Esophagus squamous epithelium (tissue), 5 donors: ENCODE measurements around the gene TNFRSF14. TPM values are rescaled to one million over a fixed set of nuclear protein-coding genes. Genes with fewer than 3 reads are reported as not detected.

Source experiments
- DNase-seq: peaks from one replicate; lab custom pipeline; 2025; lab: John Stamatoyannopoulos, UW
- H3K27ac ChIP-seq, 4 donors: fragments of 200-600 bp; sonication (generic); one replicate each; pipeline ENCODE4 v1.5.1; 2016 to 2019; ENCODE audit warnings: mild to moderate bottlenecking in 1 of 4
- H3K27me3 ChIP-seq, 4 donors: fragments of 200-600 bp; sonication (generic); 1 replicate in 3 of 4; 2 replicates in 1 of 4; pipeline versions ENCODE4 v1.5.1 to v1.6.0; 2017 to 2021; ENCODE audit warnings: antibody characterized with exemption in 1 of 4
- H3K36me3 ChIP-seq, 3 donors: fragments of 200-600 bp; sonication (generic); one replicate each; pipeline ENCODE4 v1.5.1; 2016 to 2019
- H3K4me1 ChIP-seq, 3 donors: fragments of 200-600 bp; sonication (generic); one replicate each; pipeline ENCODE4 v1.5.1; 2017 to 2019
- H3K4me3 ChIP-seq, 4 donors: fragments of 200-600 bp; sonication (generic); 1 replicate in 3 of 4; 2 replicates in 1 of 4; pipeline ENCODE4 v1.5.1; 2016 to 2019; ENCODE audit warnings: mild to moderate bottlenecking in 2 of 4, moderate library complexity in 1 of 4
- H3K9me3 ChIP-seq, 3 donors: fragments of 200-600 bp; sonication (generic); one replicate each; pipeline ENCODE4 v1.5.1; 2016 to 2019
- CTCF ChIP-seq, 6 experiments: fragments of 450-650 bp in 4 of 6; fragments of 200-600 bp in 2 of 6; sonication (generic) in 2 of 6; IDR thresholded peaks; one replicate each; pipeline ENCODE4 v1.5.1; 2016 to 2019; ENCODE audit warnings: antibody characterized with exemption in 6 of 6, mild to moderate bottlenecking in 4 of 6, moderate library complexity in 4 of 6
- POLR2A ChIP-seq, 4 donors: fragments of 450-650 bp; IDR thresholded peaks; one replicate each; pipeline ENCODE4 v1.6.1; 2017; ENCODE audit warnings: antibody characterized with exemption in 4 of 4, mild to moderate bottlenecking in 4 of 4, moderate library complexity in 3 of 4
- whole genome bisulfite sequencing, 2 donors: methylation state at CpG; one replicate each; pipeline ENCODE4 v1.1.5; 2018; 5-methylcytosine and 5-hydroxymethylcytosine counted together
- intact Hi-C: fragments of 100-400 bp; cut with DNase I; formaldehyde crosslinking; loops from one replicate; pipeline ENCODE4 v1.15.0; 2022
- total RNA-seq, 4 donors: library from RNA; depleted of rRNA; stranded (reverse); fragments of >200 nt; gene quantifications; one replicate each; pipeline ENCODE4 v1.1.0, GENCODE V29; 2016
- donor health status: DM: yes; HTN: yes; CAD: no.

The TNFRSF14 gene
- total RNA-seq, 4 donors from 2014 or later: 13.8 to 39.5 (median 19.6) TPM

GRCh38 chr1:2559509-2560298 lies 3.5 kb downstream of the TNFRSF14 start:
- TF ChIP-seq CTCF (IDR thresholded peaks at IDR 0.05): no peak
- no peak for TF ChIP-seq POLR2A (IDR thresholded peaks at IDR 0.05)
- no peaks in the 10 kb centered on the region for H3K9me3 ChIP-seq
- H3K27ac ChIP-seq: no peak overlapping the region
- no peak overlapping the region for H3K4me3 ChIP-seq
- intact Hi-C loops: no loop called here
- no peaks in the 10 kb centered on the region for H3K27me3 ChIP-seq
- H3K4me1 ChIP-seq: peaks cover 22 to 49% (median 33%) of the 10 kb centered on the region in 3 donors
- DNase-seq: no peak
- 89 to 94% methylated on average over 9 to 17 of the region's 35 CpGs for WGBS, 2 donors
- peaks cover 11 to 59% (median 15%) of the 10 kb centered on the region in 3 donors for H3K36me3 ChIP-seq

- no peak overlapping the region for H3K4me3 ChIP-seq
- H3K27me3 ChIP-seq: no peaks in the 10 kb centered on the region
- peaks cover 11 to 59% (median 15%) of the 10 kb centered on the region in 3 donors for H3K36me3 ChIP-seq
- no peak overlapping the region for H3K27ac ChIP-seq
- H3K4me1 ChIP-seq: peaks cover 16 to 41% (median 26%) of the 10 kb centered on the region in 3 donors
- no peak for DNase-seq
- no peak for TF ChIP-seq POLR2A (IDR thresholded peaks at IDR 0.05)
- TF ChIP-seq CTCF (IDR thresholded peaks at IDR 0.05): no peak
- intact Hi-C loops: no loop called here
- 60 to 91% methylated on average over 2 to 4 of the region's 15 CpGs for WGBS, 2 donors
- H3K9me3 ChIP-seq: no peaks in the 10 kb centered on the region
Measured at GRCh38 chr1:2560299-2561073, 4.3 kb downstream of the TNFRSF14 start.

- DNase-seq: no peak
- H3K4me1 ChIP-seq: peaks cover 11 to 34% (median 20%) of the 10 kb centered on the region in 3 donors
- TF ChIP-seq POLR2A (IDR thresholded peaks at IDR 0.05) (no peak), CTCF (IDR thresholded peaks at IDR 0.05) (no peak)
- peaks cover 11 to 59% (median 15%) of the 10 kb centered on the region in 3 donors for H3K36me3 ChIP-seq
- no peak overlapping the region for H3K4me3 ChIP-seq
- no peak overlapping the region for H3K27ac ChIP-seq
- intact Hi-C loops: no loop called here
- peaks cover 0 to 9% (median 0%) of the 10 kb centered on the region in 4 donors for H3K27me3 ChIP-seq
- 60 to 79% methylated on average over 1 to 6 of the region's 11 CpGs for WGBS, 2 donors
- H3K9me3 ChIP-seq: no peaks in the 10 kb centered on the region
Measured at GRCh38 chr1:2561446-2561845, 5.3 kb downstream of the TNFRSF14 start.

GRCh38 chr1:2561898-2562895 lies 6.0 kb downstream of the TNFRSF14 start:
- no peak overlapping the region for H3K27ac ChIP-seq
- peaks cover 0 to 17% (median 0%) of the 10 kb centered on the region in 4 donors for H3K27me3 ChIP-seq
- intact Hi-C loops: no loop called here
- H3K4me1 ChIP-seq: peaks cover 6 to 27% (median 17%) of the 10 kb centered on the region in 3 donors
- H3K36me3 ChIP-seq: peaks cover 11 to 59% (median 15%) of the 10 kb centered on the region in 3 donors
- DNase-seq: no peak
- no peaks in the 10 kb centered on the region for H3K9me3 ChIP-seq
- TF ChIP-seq CTCF (IDR thresholded peaks at IDR 0.05) (peak in 3 of 6 experiments; percentile 25 to 54 (median 35)), POLR2A (IDR thresholded peaks at IDR 0.05) (no peak)
- H3K4me3 ChIP-seq: no peak overlapping the region
- WGBS, 2 donors: 87 to 100% methylated on average over 1 to 8 of the region's 24 CpGs
